K562 (cell line): ENCODE data around the gene PRCD. TPM values are rescaled to one million over a fixed set of nuclear protein-coding genes. Genes with fewer than 3 reads are reported as not detected.

Experiments
- CHD7 ChIP-seq: fragments of 200-600 bp; sonication (generic); IDR thresholded peaks from one replicate; pipeline ENCODE4 v1.6.1; 2012; ENCODE audit warnings: mild to moderate bottlenecking, low read depth, low read length, inconsistent platforms
- ERF ChIP-seq: fragments of 450-650 bp; formaldehyde crosslinking; IDR thresholded peaks from 2 replicates; pipeline ENCODE4 v1.4.0; 2020; ENCODE audit warnings: mild to moderate bottlenecking, mixed read lengths
- ESRRA ChIP-seq: fragments of 450-650 bp; IDR thresholded peaks from 2 replicates; pipeline ENCODE4 v1.6.1; 2014; ENCODE audit warnings: low read depth, mild to moderate bottlenecking, moderate library complexity, borderline replicate concordance
- FOXK2 ChIP-seq, 2 experiments: fragments of 450-650 bp; IDR thresholded peaks in 1 of 2; conservative IDR thresholded peaks in 1 of 2; 2 replicates each; pipeline ENCODE4 v1.6.1; 2016; ENCODE audit warnings: low read depth in 2 of 2, mild to moderate bottlenecking in 1 of 2
- MXD1 ChIP-seq: fragments of 250-450 bp; sonication (Bioruptor Pico); IDR thresholded peaks from 2 replicates; pipeline ENCODE4 v1.8.0; 2021; ENCODE audit warnings: borderline replicate concordance, mild to moderate bottlenecking, moderate library complexity; ENCODE audit not compliant: poor library complexity, severe bottlenecking
- NONO ChIP-seq, 2 experiments: fragments of 200-400 bp in 1 of 2; fragments of 450-650 bp in 1 of 2; formaldehyde crosslinking in 1 of 2; IDR thresholded peaks; 2 replicates each; pipeline ENCODE4 v1.6.1; 2017; ENCODE audit warnings: low read depth in 2 of 2, mild to moderate bottlenecking in 2 of 2, moderate library complexity in 2 of 2, low read length in 1 of 2
- NR1H2 ChIP-seq: sonication (generic); formaldehyde crosslinking; IDR thresholded peaks from 2 replicates; pipeline ENCODE4 v1.4.0; 2020; ENCODE audit warnings: mild to moderate bottlenecking, missing genetic modification reagents
- PHTF2 ChIP-seq: fragments of 250-450 bp; sonication (Bioruptor Pico); IDR thresholded peaks from 2 replicates; pipeline ENCODE4 v1.5.0; 2021; ENCODE audit warnings: mild to moderate bottlenecking
- U2AF1 ChIP-seq: fragments of 200-400 bp; formaldehyde crosslinking; optimal IDR thresholded peaks from 2 replicates; pipeline ENCODE3; 2017; ENCODE audit warnings: mild to moderate bottlenecking, low read depth, low read length, moderate library complexity
- ZBTB9 ChIP-seq: fragments of 450-650 bp; formaldehyde crosslinking; IDR thresholded peaks from 2 replicates; pipeline ENCODE4 v1.4.0; 2020; ENCODE audit warnings: mild to moderate bottlenecking, moderate library complexity
- polyA plus RNA-seq, 8 experiments: library from polyadenylated mRNA; depleted of rRNA in 4 of 8; stranded (reverse) in 5 of 8; unstranded in 3 of 8; fragments of >200 nt; fragmentation: Nextera tagmentation in 2 of 8; fragmentation: Illumina TruSeq in 1 of 8; extraction: Ambion mirVana in 2 of 8; extraction: Trizol in 1 of 8; gene quantifications; 2 replicates each; pipeline versions ENCODE4 v1.2.1 to v1.2.3, GENCODE V29; 2011 to 2014; ENCODE audit warnings: inconsistent platforms in 1 of 8, missing spikeins in 1 of 8
- total RNA-seq, 7 experiments: library from RNA; depleted of rRNA in 6 of 7; stranded (reverse); fragments of >200 nt in 6 of 7; fragmentation: Illumina TruSeq in 2 of 7; extraction: Trizol in 2 of 7; gene quantifications; 2 replicates each; pipeline versions ENCODE4 v1.2.1 to v1.2.3, GENCODE V29; 2011 to 2021; ENCODE audit warnings: low replicate concordance in 1 of 7

Gene PRCD
- total and polyA plus RNA-seq, 9 of the 15 experiments (the other 6 are each of a cell fraction or from before 2014, with no cell fraction given) = 0.20 to 0.25 (median 0.21) TPM; not detected in 6

DNA sequence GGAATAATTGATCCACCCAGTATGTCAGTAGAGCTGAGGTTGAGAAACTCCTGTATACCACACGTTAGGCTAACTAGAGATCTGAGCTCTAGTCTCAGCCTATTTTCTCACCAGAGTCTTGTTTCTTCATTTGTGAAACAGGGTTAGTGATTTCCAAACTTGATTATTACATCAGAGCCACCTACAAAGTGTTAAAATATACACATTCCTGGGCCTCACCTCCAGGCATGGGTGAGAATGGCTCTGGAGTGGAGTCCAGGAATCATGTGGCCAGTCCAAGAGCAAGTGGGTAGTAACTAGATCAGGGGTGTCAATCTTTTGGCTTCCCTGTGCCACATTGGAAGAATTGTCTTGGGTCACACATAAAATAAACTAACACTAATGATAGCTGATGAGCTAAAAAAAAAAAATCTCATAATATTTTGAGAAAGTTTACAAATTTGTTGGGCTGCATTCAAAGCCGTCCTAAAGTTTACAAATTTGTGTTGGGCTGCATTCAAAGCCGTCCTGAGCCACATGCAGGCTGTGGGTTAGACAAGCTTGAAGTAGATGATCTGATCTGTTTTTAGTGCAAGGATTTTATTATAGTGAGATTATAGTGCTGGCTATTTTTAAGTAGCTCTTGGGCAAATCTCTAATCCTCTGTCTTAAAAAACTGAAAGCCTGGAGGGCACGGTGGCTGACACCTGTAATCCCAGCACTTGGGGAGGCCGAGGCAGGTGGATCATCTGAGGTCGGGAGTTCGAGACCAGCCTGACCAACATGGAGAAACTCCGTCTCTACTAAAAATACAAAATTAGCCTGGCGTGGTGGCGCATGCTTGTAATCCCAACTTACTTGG is 20.4 kb downstream of the PRCD start (continued):
- TF ChIP-seq MXD1 (CRISPR knock-in tag) = no peak
- no peak for TF ChIP-seq PHTF2 (CRISPR knock-in tag)
- TF ChIP-seq ESRRA = no peak
- no peak for TF ChIP-seq U2AF1
- TF ChIP-seq CHD7 = no peak
- no peak for TF ChIP-seq NR1H2 (CRISPR knock-in tag)
- TF ChIP-seq FOXK2 (conservative IDR thresholded peaks at IDR 0.05 in 1 of 2, IDR thresholded peaks at IDR 0.05 in 1 of 2; ENCODE audit: low read depth in 2 of 2) = no peak
- no peak for TF ChIP-seq NONO (IDR thresholded peaks at IDR 0.05; ENCODE audit: low read depth in 2 of 2, low read length in 1 of 2)
- TF ChIP-seq ZBTB9 = no peak
- no peak for TF ChIP-seq ERF
